Panc1 (cell line): ENCODE data around the gene TBC1D28. TPM values are rescaled to one million over a fixed set of nuclear protein-coding genes. Genes with fewer than 3 reads are reported as not detected.
"Not testable (repeated sequence)": the region's sequence is repeated elsewhere in the genome, so short reads cannot be mapped to it uniquely, and the experiment has no call there.

Experiments
- ATAC-seq: fragments of 200-7000 bp; cut with Tn5 transposase; 2 replicates; pipeline ENCODE4 v1.9.1; 2020; ENCODE audit warnings: mild to moderate bottlenecking, moderate library complexity
- BruUV-seq: library from RNA; stranded (reverse); fragments of 400-500 nt; replicated peaks from 2 replicates; lab custom pipeline; 2021; lab: Mats Ljungman, UMichigan
- CTCF ChIA-PET: fragments of 300-600 bp; sonication (Branson Sonifier 250); formaldehyde crosslinking; loops from one replicate; lab custom pipeline; 2022; ENCODE audit warnings: antibody characterized with exemption; lab: Charles Lee
- POLR2A ChIA-PET: fragments of 300-600 bp; sonication (Branson Sonifier 250); formaldehyde crosslinking; loops from one replicate; lab custom pipeline; 2022; ENCODE audit warnings: antibody characterized with exemption; lab: Charles Lee
- DNase-seq: peaks from one replicate; pipeline ENCODE4 v3.0.0-alpha.2; 2010; ENCODE audit warnings: low read depth, low spot score
- H3K27ac ChIP-seq: 2 replicates; pipeline ENCODE4 v1.5.1; 2011; ENCODE audit warnings: mild to moderate bottlenecking, low read length, inconsistent platforms
- H3K27me3 ChIP-seq: fragments of 200-500 bp; sonication (Bioruptor generic); 2 replicates; pipeline ENCODE4 v1.6.0; 2014; ENCODE audit warnings: low read length, inconsistent platforms; ENCODE audit not compliant: control insufficient read depth, insufficient read depth
- H3K36me3 ChIP-seq: fragments of 200-500 bp; sonication (Bioruptor generic); 2 replicates; pipeline ENCODE4 v1.5.1; 2014; ENCODE audit warnings: inconsistent platforms, mild to moderate bottlenecking, low read length, moderate library complexity; ENCODE audit not compliant: control insufficient read depth, insufficient read depth
- H3K4me1 ChIP-seq: 2 replicates; pipeline ENCODE4 v1.5.1; 2011; ENCODE audit warnings: inconsistent platforms, mild to moderate bottlenecking, low read length, moderate library complexity; ENCODE audit not compliant: control insufficient read depth, insufficient read depth
- H3K4me3 ChIP-seq, 2 experiments: 2 replicates each; pipeline ENCODE4 v1.5.1; 2011 to 2012; ENCODE audit warnings: low read depth in 2 of 2, low read length in 2 of 2, mild to moderate bottlenecking in 2 of 2, inconsistent platforms in 1 of 2, moderate library complexity in 1 of 2
- H3K9me3 ChIP-seq: fragments of 200-500 bp; sonication (Bioruptor generic); 2 replicates; pipeline ENCODE4 v1.5.1; 2014; ENCODE audit warnings: low read depth, mild to moderate bottlenecking, inconsistent platforms, low read length, moderate library complexity; ENCODE audit not compliant: control insufficient read depth, insufficient read depth
- POLR2AphosphoS5 ChIP-seq: IDR thresholded peaks from 2 replicates; pipeline ENCODE4 v1.6.1; 2012; ENCODE audit warnings: mild to moderate bottlenecking, low read depth, low read length, moderate library complexity
- REST ChIP-seq, 2 experiments: IDR thresholded peaks; 2 replicates each; pipeline ENCODE4 v1.6.1; 2011 to 2012; ENCODE audit warnings: low read depth in 2 of 2, control low read depth in 1 of 2, low read length in 1 of 2, mild to moderate bottlenecking in 1 of 2, moderate library complexity in 1 of 2; ENCODE audit not compliant: insufficient read depth in 1 of 2
- SIN3A ChIP-seq: IDR thresholded peaks from 2 replicates; pipeline ENCODE4 v1.6.1; 2012; ENCODE audit warnings: low read depth, mild to moderate bottlenecking, low read length, moderate library complexity, borderline replicate concordance; ENCODE audit not compliant: insufficient read depth
- TCF7L2 ChIP-seq: IDR thresholded peaks from 2 replicates; pipeline ENCODE4 v1.6.1; 2011; ENCODE audit warnings: mild to moderate bottlenecking, low read depth, low read length, inconsistent platforms
- in situ Hi-C: cut with HindIII; loops from 2 replicates; pipeline ENCODE4 v1.10.0; 2016; ENCODE audit warnings: low sequenced_read_pairs, low pct_unique_long_range_greater_than_20kb
- intact Hi-C: fragments of 100-400 bp; cut with micrococcal nuclease; formaldehyde crosslinking; loops from one replicate; pipeline ENCODE4 v1.10.0; 2022; ENCODE audit not compliant: unreplicated experiment
- total RNA-seq: library from RNA; stranded (reverse); gene quantifications from one replicate; pipeline ENCODE4 v1.2.1, GENCODE V29; 2021; ENCODE audit not compliant: unreplicated experiment
- TF ChIP-seq, protein P1 (sequence below): fragments of 450-650 bp; IDR thresholded peaks from 2 replicates; pipeline ENCODE4 v1.5.1; 2017; ENCODE audit warnings: mild to moderate bottlenecking

Gene TBC1D28
- total RNA-seq, 1 experiment from 2014 or later = not detected

DNA sequence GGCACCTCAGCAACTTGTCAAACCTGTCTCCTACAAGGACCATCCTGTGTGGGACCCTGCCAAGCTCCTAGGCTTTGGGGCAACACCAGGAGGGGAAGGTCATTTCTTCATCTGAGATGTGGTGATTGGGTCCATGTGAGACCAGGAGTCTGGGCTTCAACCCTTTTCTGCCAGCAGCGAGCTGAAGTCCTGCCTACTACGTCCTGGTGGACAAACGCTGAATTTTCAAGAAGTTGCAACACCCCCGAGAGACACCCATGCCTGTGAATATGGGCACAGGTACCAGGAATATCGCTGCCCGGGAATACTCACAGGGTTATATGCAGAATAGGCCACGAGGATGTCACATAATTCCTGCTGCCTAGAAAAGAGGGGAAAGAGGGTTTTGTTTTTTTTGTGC is 8.0 kb downstream of the TBC1D28 start:
- ATAC-seq, in situ Hi-C loops, H3K4me1 ChIP-seq, CTCF ChIA-PET, H3K36me3 ChIP-seq, H3K27ac ChIP-seq, H3K4me3 ChIP-seq, H3K27me3 ChIP-seq, intact Hi-C loops, DNase-seq, H3K9me3 ChIP-seq, POLR2A ChIA-PET, BruUV-seq: not testable (repeated sequence)

DNA sequence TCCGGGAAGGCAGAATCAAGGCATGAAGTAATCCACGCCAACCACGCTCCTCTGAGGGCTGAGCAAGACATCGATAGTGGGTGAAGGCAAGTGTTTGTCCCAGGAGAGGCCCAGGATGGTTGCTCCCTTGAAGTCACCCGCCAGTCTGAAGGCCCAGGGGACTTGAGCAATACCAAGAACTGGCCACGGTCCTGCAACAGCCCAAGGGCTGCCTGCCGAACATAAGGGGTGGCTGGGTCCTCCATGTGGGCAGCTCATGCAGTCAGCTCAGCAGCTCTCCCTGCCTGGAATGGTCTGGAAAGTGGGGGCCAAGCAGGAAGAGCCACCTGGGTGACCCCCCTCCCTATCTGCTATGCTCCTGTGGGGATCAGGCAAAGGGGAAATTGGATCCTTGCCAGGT is 8.4 kb downstream of the TBC1D28 start:
- H3K4me1 ChIP-seq, intact Hi-C loops, DNase-seq, H3K36me3 ChIP-seq, H3K4me3 ChIP-seq, POLR2A ChIA-PET, H3K27me3 ChIP-seq, BruUV-seq, in situ Hi-C loops, CTCF ChIA-PET, H3K27ac ChIP-seq, H3K9me3 ChIP-seq: not testable (repeated sequence)
- peak; percentile 34; the same call in 1 of the 2 replicates for ATAC-seq

GRCh38 chr17:18634550-18635263 is 9.5 kb downstream of the TBC1D28 start:
- H3K9me3 ChIP-seq, H3K4me3 ChIP-seq, H3K27me3 ChIP-seq, H3K4me1 ChIP-seq, H3K27ac ChIP-seq, intact Hi-C loops, in situ Hi-C loops, ATAC-seq, CTCF ChIA-PET, H3K36me3 ChIP-seq, POLR2A ChIA-PET, BruUV-seq, DNase-seq: not testable (repeated sequence)

GRCh38 chr17:18626152-18626870 is 17.9 kb downstream of the TBC1D28 start:
- DNase-seq (no peak), ATAC-seq (no peak)
- TF ChIP-seq TCF7L2 (no peak), REST (IDR thresholded peaks at IDR 0.05; ENCODE audit: insufficient read depth in 1 of 2, low read depth in 2 of 2, low read length in 1 of 2) (no peak), POLR2AphosphoS5 (no peak), SIN3A (no peak)
- TF ChIP-seq, protein P1, sequence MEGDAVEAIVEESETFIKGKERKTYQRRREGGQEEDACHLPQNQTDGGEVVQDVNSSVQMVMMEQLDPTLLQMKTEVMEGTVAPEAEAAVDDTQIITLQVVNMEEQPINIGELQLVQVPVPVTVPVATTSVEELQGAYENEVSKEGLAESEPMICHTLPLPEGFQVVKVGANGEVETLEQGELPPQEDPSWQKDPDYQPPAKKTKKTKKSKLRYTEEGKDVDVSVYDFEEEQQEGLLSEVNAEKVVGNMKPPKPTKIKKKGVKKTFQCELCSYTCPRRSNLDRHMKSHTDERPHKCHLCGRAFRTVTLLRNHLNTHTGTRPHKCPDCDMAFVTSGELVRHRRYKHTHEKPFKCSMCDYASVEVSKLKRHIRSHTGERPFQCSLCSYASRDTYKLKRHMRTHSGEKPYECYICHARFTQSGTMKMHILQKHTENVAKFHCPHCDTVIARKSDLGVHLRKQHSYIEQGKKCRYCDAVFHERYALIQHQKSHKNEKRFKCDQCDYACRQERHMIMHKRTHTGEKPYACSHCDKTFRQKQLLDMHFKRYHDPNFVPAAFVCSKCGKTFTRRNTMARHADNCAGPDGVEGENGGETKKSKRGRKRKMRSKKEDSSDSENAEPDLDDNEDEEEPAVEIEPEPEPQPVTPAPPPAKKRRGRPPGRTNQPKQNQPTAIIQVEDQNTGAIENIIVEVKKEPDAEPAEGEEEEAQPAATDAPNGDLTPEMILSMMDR = no peak
- Histone ChIP-seq H3K27me3 (no peaks in the 10 kb centered on the region), H3K9me3 (no peaks in the 10 kb centered on the region), H3K4me3 (no peak overlapping the region), H3K4me1 (no peaks in the 10 kb centered on the region), H3K27ac (no peak overlapping the region), H3K36me3 (no peaks in the 10 kb centered on the region)
- ChIA-PET CTCF (interaction anchor here (0.6 to 0.7 kb wide), 2 partner anchors 93 to 298 kb away, joined by 3 to 6 read pairs; no protein-coding TSS in a partner anchor), POLR2A (interaction anchor here (0.6 kb wide), 1 partner anchor 24 kb away, joined by 3 read pairs; no protein-coding TSS in a partner anchor)
- BruUV-seq = no TSS peak
- intact Hi-C loops = no loop called here
- in situ Hi-C loops = no loop called here
